ENCODE results near the gene MAPK8IP2. TPM values are rescaled to one million over a fixed set of nuclear protein-coding genes. Genes with fewer than 3 reads are reported as not detected.

The MAPK8IP2 gene
- total RNA-seq, 4 donors from 2014 or later, result 1.3 to 2.9 (median 1.7) TPM

DNA sequence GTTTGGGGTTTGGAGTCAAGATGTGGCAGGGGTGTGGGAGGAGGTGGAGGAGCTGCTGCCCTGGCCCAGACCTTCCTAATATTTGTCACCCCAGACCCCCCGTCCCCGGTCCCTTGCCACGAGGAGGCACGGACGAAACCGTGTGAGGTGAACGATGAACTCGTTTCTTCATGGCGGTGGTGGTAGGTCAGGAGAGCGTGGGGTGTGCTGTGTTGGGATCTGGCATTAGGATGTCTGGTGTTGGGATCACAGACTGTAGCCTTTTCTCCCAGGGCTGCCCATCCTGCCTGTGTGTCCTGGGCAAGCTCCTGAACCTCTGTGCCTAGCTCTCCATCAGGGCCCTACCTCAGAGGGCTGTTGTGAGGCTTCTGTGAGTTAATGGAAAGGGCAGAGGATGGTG is 8.4 kb downstream of the MAPK8IP2 start:
- intact Hi-C loops (cut with DNase I), result no loop called here
- H3K4me3 ChIP-seq, result no peak overlapping the region
- H3K9me3 ChIP-seq, result no peaks in the 10 kb centered on the region
- peaks cover 0 to 82% (median 0%) of the 10 kb centered on the region in 4 donors for H3K27me3 ChIP-seq
- DNase-seq, result no peak
- peaks cover 0 to 16% (median 6%) of the 10 kb centered on the region in 3 donors for H3K4me1 ChIP-seq
- H3K36me3 ChIP-seq, result no peaks in the 10 kb centered on the region
- TF ChIP-seq POLR2A (IDR thresholded peaks at IDR 0.05), result no peak
- TF ChIP-seq, protein P1, sequence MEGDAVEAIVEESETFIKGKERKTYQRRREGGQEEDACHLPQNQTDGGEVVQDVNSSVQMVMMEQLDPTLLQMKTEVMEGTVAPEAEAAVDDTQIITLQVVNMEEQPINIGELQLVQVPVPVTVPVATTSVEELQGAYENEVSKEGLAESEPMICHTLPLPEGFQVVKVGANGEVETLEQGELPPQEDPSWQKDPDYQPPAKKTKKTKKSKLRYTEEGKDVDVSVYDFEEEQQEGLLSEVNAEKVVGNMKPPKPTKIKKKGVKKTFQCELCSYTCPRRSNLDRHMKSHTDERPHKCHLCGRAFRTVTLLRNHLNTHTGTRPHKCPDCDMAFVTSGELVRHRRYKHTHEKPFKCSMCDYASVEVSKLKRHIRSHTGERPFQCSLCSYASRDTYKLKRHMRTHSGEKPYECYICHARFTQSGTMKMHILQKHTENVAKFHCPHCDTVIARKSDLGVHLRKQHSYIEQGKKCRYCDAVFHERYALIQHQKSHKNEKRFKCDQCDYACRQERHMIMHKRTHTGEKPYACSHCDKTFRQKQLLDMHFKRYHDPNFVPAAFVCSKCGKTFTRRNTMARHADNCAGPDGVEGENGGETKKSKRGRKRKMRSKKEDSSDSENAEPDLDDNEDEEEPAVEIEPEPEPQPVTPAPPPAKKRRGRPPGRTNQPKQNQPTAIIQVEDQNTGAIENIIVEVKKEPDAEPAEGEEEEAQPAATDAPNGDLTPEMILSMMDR (IDR thresholded peaks at IDR 0.05), result no peak
- 81 to 83% methylated on average over 10 of the region's 10 CpGs for WGBS, 2 donors
- no peak overlapping the region for H3K27ac ChIP-seq

DNA sequence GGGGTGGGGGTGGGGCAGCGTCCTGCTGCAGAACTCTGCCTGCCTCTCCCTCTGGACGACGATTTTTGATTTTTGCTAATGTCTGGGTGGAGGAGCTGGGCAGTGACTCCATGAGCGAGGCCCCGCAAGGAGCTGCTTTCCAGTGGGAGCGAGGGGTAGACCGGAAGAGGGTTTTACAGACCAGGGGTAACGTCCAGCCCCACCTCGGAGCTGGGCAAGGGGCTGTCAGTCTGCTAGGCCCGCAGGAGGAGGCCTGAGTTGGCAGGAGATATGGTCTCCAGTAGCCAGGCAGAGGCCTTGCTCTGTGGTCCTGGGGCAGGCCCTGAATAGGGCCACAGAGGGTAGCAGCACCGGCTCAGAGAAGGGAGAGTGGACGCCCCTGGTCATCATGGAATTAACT is 9.0 kb downstream of the MAPK8IP2 start:
- Histone ChIP-seq H3K36me3 (no peaks in the 10 kb centered on the region), H3K27me3 (peaks cover 0 to 76% (median 0%) of the 10 kb centered on the region in 4 donors), H3K4me1 (peaks cover 0 to 15% (median 6%) of the 10 kb centered on the region in 3 donors), H3K4me3 (no peak overlapping the region), H3K27ac (no peak overlapping the region), H3K9me3 (no peaks in the 10 kb centered on the region)
- DNase-seq, result no peak
- TF ChIP-seq, protein P1 (IDR thresholded peaks at IDR 0.05), result no peak
- TF ChIP-seq POLR2A (IDR thresholded peaks at IDR 0.05), result no peak
- 83 to 85% methylated on average over 4 to 5 of the region's 12 CpGs for WGBS, 2 donors
- intact Hi-C loops (cut with DNase I), result no loop called here

DNA sequence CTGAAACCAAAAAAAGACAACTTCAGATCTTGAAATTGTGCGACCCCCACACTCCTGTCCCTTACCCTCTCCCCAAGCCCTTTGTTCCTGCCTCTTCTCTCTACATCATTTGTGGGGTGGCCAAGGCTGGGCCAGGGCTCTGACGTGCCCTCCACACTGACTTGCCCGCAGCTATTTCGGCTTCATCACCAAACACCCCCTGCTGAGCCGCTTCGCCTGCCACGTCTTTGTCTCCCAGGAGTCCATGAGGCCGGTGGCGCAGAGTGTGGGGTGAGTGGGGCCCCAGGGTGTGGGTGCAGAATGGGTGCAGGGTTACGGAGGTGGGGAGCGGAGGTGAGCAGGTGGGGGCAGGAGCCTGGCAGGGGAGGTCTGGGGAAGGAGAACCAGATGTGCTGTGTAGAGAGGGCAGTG is 9.5 kb downstream of the MAPK8IP2 start:
- no peaks in the 10 kb centered on the region for H3K36me3 ChIP-seq
- H3K4me1 ChIP-seq, result peaks cover 0 to 15% (median 6%) of the 10 kb centered on the region in 3 donors
- no peaks in the 10 kb centered on the region for H3K9me3 ChIP-seq
- H3K27ac ChIP-seq, result no peak overlapping the region
- intact Hi-C loops (cut with DNase I), result loop anchor here (10.0 kb wide), 1 partner anchor 85 kb away; the partner anchor contains the start of gene SCO2
- no peak overlapping the region for H3K4me3 ChIP-seq
- TF ChIP-seq POLR2A (IDR thresholded peaks at IDR 0.05), result no peak
- TF ChIP-seq, protein P1 (IDR thresholded peaks at IDR 0.05), result no peak
- no peak for DNase-seq
- peaks cover 0 to 71% (median 0%) of the 10 kb centered on the region in 4 donors for H3K27me3 ChIP-seq
- 76 to 78% methylated on average over 6 to 7 of the region's 11 CpGs for WGBS, 2 donors

DNA sequence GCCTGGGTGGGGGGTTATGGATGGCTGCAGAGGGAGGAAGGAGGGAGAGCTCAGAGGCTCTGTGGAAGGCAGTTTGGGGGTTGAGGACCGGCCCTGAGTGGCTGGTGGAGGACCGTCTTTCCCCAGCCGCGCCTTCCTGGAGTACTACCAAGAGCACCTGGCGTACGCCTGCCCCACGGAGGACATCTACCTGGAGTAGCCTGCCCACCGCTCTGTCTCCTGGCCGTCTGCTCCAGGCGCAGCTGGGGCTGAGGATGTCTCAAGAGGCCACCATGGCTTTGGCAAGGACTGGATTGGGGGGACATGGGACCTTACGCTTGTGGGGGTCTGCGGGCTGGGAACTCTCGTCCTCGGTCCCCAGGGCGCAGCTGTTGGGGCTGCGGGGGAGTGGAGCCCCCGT is 10.0 kb downstream of the MAPK8IP2 start:
- 79 to 86% methylated on average over 13 to 17 of the region's 17 CpGs for WGBS, 2 donors
- TF ChIP-seq, protein P1 (IDR thresholded peaks at IDR 0.05), result no peak
- TF ChIP-seq POLR2A (IDR thresholded peaks at IDR 0.05), result no peak
- peaks cover 0 to 15% (median 6%) of the 10 kb centered on the region in 3 donors for H3K4me1 ChIP-seq
- intact Hi-C loops (cut with DNase I), result loop anchor here (10.0 kb wide), 1 partner anchor 86 kb away; the partner anchor contains the start of gene SCO2
- no peaks in the 10 kb centered on the region for H3K9me3 ChIP-seq
- H3K36me3 ChIP-seq, result no peaks in the 10 kb centered on the region
- H3K27me3 ChIP-seq, result peaks cover 0 to 66% (median 0%) of the 10 kb centered on the region in 4 donors
- no peak overlapping the region for H3K4me3 ChIP-seq
- no peak overlapping the region for H3K27ac ChIP-seq
- DNase-seq, result no peak

DNA sequence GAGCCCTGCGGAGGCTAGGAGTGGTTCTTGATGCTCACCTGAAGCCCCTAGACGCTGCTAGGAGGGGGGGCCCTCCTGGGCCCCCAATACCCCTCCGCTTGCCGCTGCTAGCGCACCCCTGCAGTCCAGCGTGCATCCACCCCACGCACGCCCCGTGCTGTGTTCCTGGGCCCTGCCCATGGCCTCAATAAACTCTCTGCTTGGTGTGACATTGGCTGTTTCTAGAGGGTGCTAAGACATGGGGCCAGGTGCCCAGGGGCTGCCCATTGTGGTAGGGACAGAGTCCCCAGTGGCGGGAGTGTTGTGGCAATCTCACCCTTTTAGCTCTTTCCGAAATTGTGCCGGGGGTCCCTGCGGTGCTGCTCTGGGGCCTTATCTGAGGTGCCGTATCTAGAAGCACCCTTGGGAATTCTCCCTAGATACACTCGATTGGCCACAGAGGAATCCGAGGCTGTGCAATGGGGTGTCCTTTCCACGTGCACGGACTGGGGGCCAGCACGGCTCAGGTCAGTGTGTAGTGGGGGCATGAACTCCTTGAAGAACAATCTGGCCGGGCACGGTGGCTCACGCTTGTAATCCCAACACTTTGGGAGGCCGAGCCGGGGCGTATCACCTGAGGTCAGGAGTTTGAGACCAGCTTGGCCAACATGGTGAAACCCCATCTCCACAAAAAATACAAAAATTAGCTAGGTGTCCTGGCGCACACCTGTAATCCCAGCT is 10.9 kb downstream of the MAPK8IP2 start:
- 81 to 89% methylated on average over 13 to 15 of the region's 26 CpGs for WGBS, 2 donors
- DNase-seq, result no peak
- intact Hi-C loops (cut with DNase I), result loop anchor here (10.0 kb wide), 1 partner anchor 87 kb away; the partner anchor contains the start of gene SCO2
- H3K9me3 ChIP-seq, result no peaks in the 10 kb centered on the region
- H3K4me3 ChIP-seq, result no peak overlapping the region
- H3K36me3 ChIP-seq, result no peaks in the 10 kb centered on the region
- H3K27ac ChIP-seq, result no peak overlapping the region
- H3K4me1 ChIP-seq, result peaks cover 0 to 15% (median 6%) of the 10 kb centered on the region in 3 donors
- peaks cover 0 to 58% (median 0%) of the 10 kb centered on the region in 4 donors for H3K27me3 ChIP-seq
- TF ChIP-seq, protein P1 (IDR thresholded peaks at IDR 0.05), result no peak
- TF ChIP-seq POLR2A (IDR thresholded peaks at IDR 0.05), result no peak

Measured in esophagus squamous epithelium (tissue), 5 donors.